GM18519 (cell line): ENCODE results near the gene RUNX2.
A peak's percentile ranks its signal among the peaks of the same experiment; 100 is the strongest.

Experiments used
- ATAC-seq: cut with Tn5 transposase; IDR thresholded peaks from one replicate; pipeline ENCODE4 v1.9.1; 2021; ENCODE audit warnings: mild to moderate bottlenecking, moderate library complexity; ENCODE audit not compliant: unreplicated experiment, low FRiP score

RUNX2 gene

DNA sequence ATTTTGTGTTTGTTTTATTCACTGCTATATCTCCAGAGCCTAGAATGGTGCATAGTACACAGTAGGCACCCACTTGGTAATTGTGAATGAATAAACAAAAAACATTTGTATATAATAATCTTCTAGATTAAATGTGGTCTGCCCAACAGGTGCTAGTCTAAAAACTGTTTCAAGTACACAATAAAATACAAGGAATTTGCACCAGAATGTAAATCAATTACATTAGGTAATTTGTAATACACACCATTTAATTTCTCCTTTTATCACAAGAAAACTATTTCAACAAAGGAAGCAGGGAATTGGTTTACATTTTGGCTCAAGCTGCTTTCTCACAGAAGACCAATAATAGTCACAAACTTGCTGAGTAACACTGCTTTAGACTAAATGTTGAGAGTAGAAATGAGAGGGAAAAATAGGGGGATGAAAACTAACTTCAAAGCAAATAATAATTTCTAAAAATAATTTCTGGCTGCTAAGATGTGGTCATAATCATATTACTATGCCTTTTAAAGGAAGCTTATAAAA is 22.1 kb downstream of the RUNX2 start:
- ATAC-seq: no peak

DNA sequence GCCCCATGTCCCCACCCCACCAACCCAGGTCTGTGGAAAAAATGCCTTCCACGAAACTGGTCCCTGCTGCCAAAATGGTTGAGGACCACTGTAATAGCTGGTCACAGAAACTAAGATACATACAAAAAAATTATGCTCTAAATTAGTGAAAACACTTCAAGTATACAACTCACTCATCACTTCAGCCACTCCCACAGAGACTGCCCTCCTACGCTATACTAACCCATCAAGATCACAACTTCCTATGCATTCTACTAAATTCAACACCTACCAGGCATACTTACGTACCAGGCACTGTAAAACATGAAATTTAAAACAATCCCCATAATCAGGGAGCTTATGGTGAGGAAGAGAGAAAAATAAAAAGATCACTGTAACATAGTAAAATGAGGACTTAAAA is 22.9 kb downstream of the RUNX2 start:
- no peak for ATAC-seq

- ATAC-seq: no peak
Observed at GRCh38 chr6:45351667-45352066, 23.5 kb downstream of the RUNX2 start.

DNA sequence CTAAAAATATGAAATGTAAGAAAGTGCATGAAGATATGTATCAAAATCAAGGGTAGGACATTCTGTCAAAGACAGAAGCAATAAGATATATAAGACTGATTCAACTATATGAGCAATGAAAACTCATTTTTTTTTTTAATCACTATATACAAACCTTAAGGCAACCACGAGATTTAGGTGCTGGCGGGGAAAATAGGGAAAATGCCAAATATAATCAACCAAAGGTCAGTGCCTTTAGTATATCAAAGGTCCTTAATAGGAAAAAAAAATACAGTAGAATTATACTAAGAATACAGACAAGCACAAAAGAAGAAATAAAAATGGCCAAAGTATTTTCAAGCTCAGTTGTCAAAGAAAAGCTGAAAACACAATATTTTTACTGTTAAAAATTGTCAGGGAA is 25.5 kb downstream of the RUNX2 start:
- ATAC-seq: no peak

DNA sequence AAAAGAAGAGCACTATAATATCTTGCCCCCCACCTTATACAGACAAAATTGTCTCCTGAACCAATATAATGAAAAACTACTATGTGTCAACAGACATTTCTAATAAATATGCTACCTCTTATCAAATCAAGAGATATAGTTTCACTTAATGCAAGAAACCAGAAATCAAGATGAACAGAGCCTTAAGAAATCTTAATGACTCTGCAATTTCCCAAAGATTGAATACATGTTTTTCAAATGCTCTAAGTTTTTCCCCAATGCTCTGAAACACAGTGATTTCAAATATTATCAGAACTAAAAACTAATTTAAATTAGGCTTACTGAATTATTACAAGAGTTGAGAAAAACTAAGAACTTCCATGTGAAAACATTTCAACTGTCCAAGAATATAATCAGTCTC is 36.3 kb downstream of the RUNX2 start:
- ATAC-seq: no peak

DNA sequence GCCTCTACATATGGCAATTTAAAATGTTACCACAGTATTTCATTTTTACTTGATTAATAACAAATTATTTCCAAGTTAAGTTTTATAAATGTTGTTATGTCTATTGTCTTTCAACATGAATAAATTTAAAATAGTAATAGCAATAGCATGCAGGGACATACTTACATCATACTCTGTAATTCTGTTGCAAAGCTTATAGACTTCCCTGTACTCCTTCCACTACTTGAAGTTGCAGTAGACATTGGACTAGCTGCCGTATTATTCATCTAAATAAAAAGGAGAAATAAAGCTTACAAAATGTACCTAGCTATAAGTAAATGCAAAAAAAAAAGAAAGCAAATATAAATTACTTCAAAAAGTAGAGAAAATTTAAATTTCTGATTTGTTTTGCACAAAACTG is 36.9 kb downstream of the RUNX2 start:
- ATAC-seq: no peak

DNA sequence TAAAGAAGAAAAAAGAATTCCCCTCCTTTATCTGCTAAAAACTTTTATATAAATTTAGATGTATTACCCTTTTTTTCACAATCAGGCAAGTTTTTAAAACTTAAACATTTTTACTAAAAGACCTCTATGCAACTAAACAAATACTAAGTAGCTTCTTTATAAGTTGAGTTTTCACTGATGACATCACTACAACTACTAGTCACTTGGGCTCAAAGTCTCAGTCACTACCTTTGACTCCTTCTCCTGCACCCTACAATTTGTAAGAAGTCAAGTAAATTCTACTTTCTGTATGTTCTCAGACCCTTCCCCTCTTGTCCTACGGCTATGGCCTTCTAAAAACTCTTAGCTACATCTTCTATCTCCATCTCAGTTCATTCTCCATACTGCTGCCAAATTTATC is 38.4 kb downstream of the RUNX2 start:
- no peak for ATAC-seq

- no peak for ATAC-seq
Observed at GRCh38 chr6:45367999-45368398, 39.9 kb downstream of the RUNX2 start.

DNA sequence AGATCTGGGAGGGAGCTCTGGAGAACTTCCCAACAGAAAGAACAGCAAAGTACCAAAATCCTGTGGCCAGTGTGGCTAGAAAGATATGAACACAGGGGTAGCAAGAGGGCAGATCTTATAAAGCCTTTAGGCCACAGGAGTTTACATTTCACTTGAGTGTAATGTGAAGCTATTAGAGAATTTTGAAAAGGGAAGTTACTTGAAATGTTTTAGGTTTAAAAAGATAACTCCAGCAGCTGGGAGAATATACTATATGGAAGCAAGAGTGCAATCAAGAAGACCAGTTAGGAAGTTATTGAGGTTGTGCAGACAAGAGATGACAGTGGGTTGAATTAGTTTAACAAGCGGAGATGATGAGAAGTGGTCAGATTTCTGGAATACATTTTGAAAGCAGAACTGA is 41.7 kb downstream of the RUNX2 start:
- ATAC-seq: no peak

DNA sequence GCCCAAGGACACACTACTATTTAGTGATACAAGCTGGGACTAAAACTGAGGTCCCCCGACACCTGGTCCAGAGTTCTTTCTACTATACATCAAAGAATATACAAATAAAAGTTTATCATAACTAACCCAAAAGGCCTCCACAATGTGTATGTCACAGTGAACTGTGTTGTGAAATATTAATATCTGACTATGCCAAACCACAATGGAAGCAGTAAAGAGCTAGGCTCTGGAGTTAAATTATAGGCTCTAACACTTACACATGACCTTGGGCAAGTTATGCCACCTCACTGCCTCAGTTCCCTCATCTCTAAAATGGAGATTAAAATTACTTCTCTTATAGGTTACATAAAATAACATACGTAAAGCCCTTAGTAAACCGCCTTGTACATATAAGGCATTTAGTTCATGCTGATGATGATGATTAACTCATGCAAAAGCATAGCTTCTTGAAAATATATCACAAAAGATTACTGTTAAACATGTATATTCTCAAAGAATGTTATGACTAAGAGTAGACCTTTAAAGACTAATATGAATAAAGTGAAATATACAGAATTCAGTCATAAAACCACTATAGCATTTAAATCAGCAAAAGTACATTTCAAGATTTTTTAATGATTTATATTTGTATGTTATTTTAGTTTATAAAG is 43.9 kb downstream of the RUNX2 start:
- no peak for ATAC-seq

GRCh38 chr6:45375449-45375848 is 47.3 kb downstream of the RUNX2 start:
- ATAC-seq: no peak

DNA sequence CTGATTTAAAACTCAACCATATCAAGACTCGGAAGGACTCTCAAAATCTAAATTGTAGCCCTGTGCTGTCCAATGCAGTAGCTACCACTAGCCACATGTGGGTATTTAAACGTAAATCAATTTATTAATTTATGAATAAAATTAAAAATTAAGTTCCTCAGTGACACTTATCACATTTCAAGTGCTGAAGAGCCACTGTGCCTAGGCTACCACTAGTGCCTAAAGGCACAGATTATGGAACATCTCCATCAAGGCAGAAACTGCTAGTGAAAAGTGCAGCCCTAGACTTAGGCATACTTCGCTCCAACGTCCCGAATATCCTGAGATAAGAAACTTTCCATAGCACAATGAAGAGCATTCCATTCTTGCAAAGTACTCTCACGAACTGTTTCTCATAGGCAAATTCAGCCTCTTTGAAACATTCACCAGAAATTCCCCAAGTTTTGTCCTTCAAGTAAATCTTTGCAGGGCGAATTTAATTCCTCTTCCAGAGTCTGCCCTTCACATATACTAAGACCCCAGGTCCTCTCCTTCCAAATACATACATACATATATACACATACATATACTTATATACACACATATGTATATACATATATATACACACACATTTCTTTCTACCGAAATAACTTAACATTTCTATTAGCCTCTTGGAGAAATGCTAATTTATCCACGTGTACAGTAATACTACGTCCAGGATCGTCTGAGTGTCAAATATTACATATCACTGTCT is 48.3 kb downstream of the RUNX2 start:
- no peak for ATAC-seq

- ATAC-seq: no peak
Observed at GRCh38 chr6:45377043-45377553, 49.0 kb downstream of the RUNX2 start.

- peak; percentile 83 for ATAC-seq
Observed at GRCh38 chr6:45377554-45378333, 49.6 kb downstream of the RUNX2 start, which contains the start of gene SUPT3H. SUPT3H (minus strand) TSS chr6:45377934.

- no peak for ATAC-seq
Observed at GRCh38 chr6:45378334-45378926, 50.3 kb downstream of the RUNX2 start.

- no peak for ATAC-seq
Observed at GRCh38 chr6:45382391-45382790, 54.3 kb downstream of the RUNX2 start.

DNA sequence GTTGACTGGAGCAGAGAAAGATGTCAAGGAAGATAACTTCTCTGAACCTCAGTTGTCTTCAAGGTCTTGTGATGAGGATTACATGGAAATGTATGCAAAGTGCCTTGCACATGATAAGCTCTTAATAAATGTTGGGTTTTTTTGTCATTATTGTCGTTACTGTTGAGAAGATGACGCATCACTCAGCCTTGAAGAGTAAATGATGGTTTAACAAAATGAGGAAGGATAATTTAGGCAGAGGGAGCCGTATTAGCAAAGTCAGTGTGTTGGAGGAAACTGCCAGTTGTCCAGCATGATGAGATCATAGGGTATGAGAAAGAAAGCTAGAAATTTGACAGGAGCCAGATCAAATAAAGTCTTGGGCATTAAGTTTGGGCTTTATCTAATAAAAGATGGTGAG is 58.4 kb downstream of the RUNX2 start:
- no peak for ATAC-seq

DNA sequence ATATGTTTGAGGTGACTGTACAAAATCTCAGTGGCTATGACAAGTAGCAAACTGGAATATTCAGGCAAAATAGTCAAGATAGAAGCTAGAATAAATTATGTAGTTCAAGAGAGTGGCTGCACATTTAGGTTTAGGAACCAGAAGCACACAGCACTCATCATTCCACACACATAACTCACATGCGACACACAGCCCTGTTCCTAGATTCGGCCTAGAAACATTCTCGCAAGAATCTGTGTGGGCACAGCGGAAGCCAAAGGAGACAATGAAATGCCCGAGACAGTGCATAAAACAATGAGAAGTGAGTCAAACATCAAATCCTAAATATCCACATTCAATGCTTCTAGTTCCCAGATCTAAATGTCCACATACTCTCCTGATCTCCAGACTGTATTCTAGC is 59.1 kb downstream of the RUNX2 start:
- ATAC-seq: no peak

DNA sequence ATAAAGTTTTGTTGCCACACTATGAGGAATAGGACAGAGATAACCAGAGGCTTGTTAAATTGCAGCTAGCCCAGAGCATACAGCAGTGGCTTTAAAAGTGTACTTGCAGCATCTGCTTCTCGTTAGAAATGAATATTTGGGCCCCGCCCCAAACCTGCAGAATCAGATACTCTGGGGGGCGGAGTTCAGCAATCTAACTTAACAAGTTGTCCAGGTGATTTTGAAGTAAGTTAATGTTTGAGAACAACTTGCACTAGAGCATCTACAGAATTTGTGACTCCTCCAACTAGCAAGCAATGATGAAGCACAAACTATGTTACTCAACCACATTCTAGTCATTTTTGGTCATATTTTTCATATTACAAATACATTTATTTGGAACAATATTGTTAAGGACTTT is 60.2 kb downstream of the RUNX2 start:
- no peak for ATAC-seq

DNA sequence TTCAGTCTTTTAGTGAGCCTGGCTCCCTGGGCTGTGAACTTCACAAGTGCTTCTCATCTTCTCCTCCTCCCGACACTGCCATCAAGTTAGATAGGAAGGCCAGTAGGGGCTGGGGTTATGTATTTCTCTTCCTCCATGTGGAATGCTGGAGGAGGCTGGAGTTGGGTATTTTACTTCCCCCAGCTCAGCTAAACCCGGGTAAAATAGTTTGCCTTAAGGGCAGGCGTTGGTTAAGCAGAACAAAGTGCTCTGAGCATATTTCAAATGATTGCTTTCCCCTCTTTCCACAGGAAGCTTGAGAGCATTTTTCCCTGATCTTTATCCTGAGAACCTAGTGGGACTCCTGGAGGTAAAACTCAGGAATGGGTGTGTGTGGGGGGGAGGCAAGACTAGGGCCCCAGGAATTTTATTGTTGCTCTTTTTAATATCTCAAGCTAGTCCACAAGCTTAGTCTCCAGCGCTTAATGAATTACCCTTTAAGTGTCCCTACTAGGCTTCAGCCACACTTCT is 66.5 kb downstream of the RUNX2 start:
- ATAC-seq: no peak
